HCT116 (cell line): Measurements from ENCODE around the gene DISP2. TPM values are rescaled to one million over a fixed set of nuclear protein-coding genes. Genes with fewer than 3 reads are reported as not detected.

Experiments
- ATAC-seq: fragments of 200-7000 bp; cut with Tn5 transposase; 2 replicates; pipeline ENCODE4 v1.9.1; 2020; ENCODE audit warnings: mild to moderate bottlenecking, moderate library complexity
- BruUV-seq: library from RNA; stranded (reverse); fragments of 400-500 nt; replicated peaks from 2 replicates; lab custom pipeline; 2021; lab: Mats Ljungman, UMichigan
- CTCF ChIA-PET: fragments of 300-600 bp; sonication (Branson Sonifier 250); formaldehyde crosslinking; loops from one replicate; lab custom pipeline; 2021; ENCODE audit warnings: antibody characterized with exemption; lab: Charles Lee
- POLR2A ChIA-PET: fragments of 300-600, 350-600 bp; sonication (Branson Sonifier 250); formaldehyde crosslinking; loops from one replicate; lab custom pipeline; 2021; ENCODE audit warnings: antibody characterized with exemption; lab: Charles Lee
- RAD21 ChIA-PET, 2 experiments: fragments of 300-600 bp; sonication (Branson Sonifier 250); formaldehyde crosslinking; loops; one replicate each; lab custom pipeline; 2023; ENCODE audit warnings: low total read pairs in 2 of 2; ENCODE audit not compliant: uncharacterized antibody in 2 of 2, unreplicated experiment in 2 of 2, low non-redundant PET in 1 of 2; lab: Charles Lee
- DNase-seq: peaks from one replicate; pipeline ENCODE4 v3.0.0-alpha.2; 2010; ENCODE audit warnings: low read depth, low spot score
- H2AFZ ChIP-seq: fragments of 200-600 bp; shearing (Covaris generic), sonication (generic); 2 replicates; pipeline ENCODE4 v1.6.1; 2017; ENCODE audit warnings: low read depth, mixed run types, mixed read lengths, antibody characterized with exemption, low read length; ENCODE audit not compliant: poor library complexity, severe bottlenecking
- H3K27ac ChIP-seq: 2 replicates; pipeline ENCODE4 v1.5.1; 2012; ENCODE audit warnings: low read depth, low read length
- H3K27me3 ChIP-seq: fragments of 200-600 bp; sonication (generic); 2 replicates; pipeline ENCODE4 v1.6.1; 2016; ENCODE audit warnings: mixed run types, low read length, mixed read lengths; ENCODE audit not compliant: insufficient read depth
- H3K36me3 ChIP-seq, 2 experiments: fragments of 200-500 bp in 1 of 2; fragments of 200-600 bp in 1 of 2; sonication (Bioruptor generic) in 1 of 2; sonication (generic) in 1 of 2; 2 replicates each; pipeline versions ENCODE4 v1.5.1 to v1.6.1; 2014 to 2016; ENCODE audit warnings: low read length in 2 of 2, inconsistent platforms in 1 of 2, mixed read lengths in 1 of 2, mixed run types in 1 of 2; ENCODE audit not compliant: insufficient read depth in 2 of 2, control insufficient read depth in 1 of 2
- H3K4me1 ChIP-seq, 2 experiments: fragments of 200-600 bp in 1 of 2; sonication (generic) in 1 of 2; 2 replicates each; pipeline versions ENCODE4 v1.5.1 to v1.6.1; 2012 to 2017; ENCODE audit warnings: low read length in 2 of 2, inconsistent platforms in 1 of 2, mild to moderate bottlenecking in 1 of 2, mixed read lengths in 1 of 2, mixed run types in 1 of 2, moderate library complexity in 1 of 2; ENCODE audit not compliant: insufficient read depth in 2 of 2, control insufficient read depth in 1 of 2
- H3K4me2 ChIP-seq: fragments of 200-600 bp; sonication (generic); 2 replicates; pipeline ENCODE4 v1.6.1; 2017; ENCODE audit warnings: mixed run types, low read length, mixed read lengths
- H3K4me3 ChIP-seq, 2 experiments: fragments of 200-600 bp in 1 of 2; sonication (generic) in 1 of 2; replicated peaks in 1 of 2; 2 replicates each; pipeline ENCODE4 v1.5.1; 2011 to 2016; ENCODE audit warnings: low read length in 2 of 2, control low read depth in 1 of 2, low read depth in 1 of 2, mild to moderate bottlenecking in 1 of 2, mixed read lengths in 1 of 2, mixed run types in 1 of 2
- H3K79me2 ChIP-seq: fragments of 200-600 bp; sonication (generic); 2 replicates; pipeline ENCODE4 v1.6.1; 2017; ENCODE audit warnings: mild to moderate bottlenecking, mixed run types, low read length, moderate library complexity, mixed read lengths; ENCODE audit not compliant: insufficient read depth
- H3K9ac ChIP-seq: fragments of 200-600 bp; sonication (generic); 2 replicates; pipeline ENCODE4 v1.6.1; 2016; ENCODE audit warnings: low read length, mixed read lengths
- H3K9me2 ChIP-seq: fragments of 200-600 bp; sonication (generic), shearing (Covaris generic); 2 replicates; pipeline ENCODE4 v1.6.1; 2017; ENCODE audit warnings: mixed run types, mild to moderate bottlenecking, moderate library complexity; ENCODE audit not compliant: insufficient read depth
- H3K9me3 ChIP-seq, 2 experiments: fragments of 200-500 bp in 1 of 2; fragments of 200-600 bp in 1 of 2; sonication (Bioruptor generic) in 1 of 2; sonication (generic) in 1 of 2; 2 replicates each; pipeline ENCODE4 v1.6.1; 2014 to 2017; ENCODE audit warnings: low read length in 2 of 2, mixed read lengths in 2 of 2, inconsistent platforms in 1 of 2, low read depth in 1 of 2, mild to moderate bottlenecking in 1 of 2, mixed run types in 1 of 2, moderate library complexity in 1 of 2; ENCODE audit not compliant: control insufficient read depth in 1 of 2, insufficient read depth in 1 of 2
- H4K20me1 ChIP-seq: fragments of 200-600 bp; sonication (generic), shearing (Covaris generic); 2 replicates; pipeline ENCODE4 v1.6.1; 2017; ENCODE audit warnings: mixed run types, mild to moderate bottlenecking, moderate library complexity; ENCODE audit not compliant: insufficient read depth
- CTCF ChIP-seq, 3 experiments: fragments of 200-600 bp in 1 of 3; sonication (generic) in 1 of 3; IDR thresholded peaks in 2 of 3; conservative IDR thresholded peaks in 1 of 3; 2 replicates each; pipeline ENCODE4 v1.5.1; 2012 to 2017; ENCODE audit warnings: low read depth in 2 of 3, low read length in 2 of 3, antibody characterized with exemption in 1 of 3, borderline replicate concordance in 1 of 3, control low read depth in 1 of 3, mild to moderate bottlenecking in 1 of 3, mixed read lengths in 1 of 3, mixed run types in 1 of 3, moderate library complexity in 1 of 3; ENCODE audit not compliant: insufficient read depth in 1 of 3
- ELF1 ChIP-seq: IDR thresholded peaks from 2 replicates; pipeline ENCODE4 v1.6.1; 2012; ENCODE audit warnings: low read depth, borderline replicate concordance
- FOSL1 ChIP-seq: IDR thresholded peaks from 2 replicates; pipeline ENCODE4 v1.6.1; 2012; ENCODE audit warnings: low read depth
- MAX ChIP-seq: IDR thresholded peaks from 2 replicates; pipeline ENCODE4 v1.6.1; 2012
- ZFX ChIP-seq: fragments of 450-650 bp; IDR thresholded peaks from 2 replicates; pipeline ENCODE4 v1.6.1; 2017
- ZNF274 ChIP-seq: fragments of 200-500 bp; sonication (Bioruptor generic); IDR thresholded peaks from 2 replicates; pipeline ENCODE4 v1.6.1; 2014; ENCODE audit warnings: mild to moderate bottlenecking, low read depth, low read length, inconsistent platforms
- intact Hi-C: fragments of 100-400 bp; cut with micrococcal nuclease; formaldehyde crosslinking; loops from 2 replicates; pipeline ENCODE4 v1.10.0; 2022
- total RNA-seq: library from RNA; stranded (reverse); gene quantifications from one replicate; pipeline ENCODE4 v1.2.1, GENCODE V29; 2021; ENCODE audit not compliant: unreplicated experiment

DISP2 gene
- total RNA-seq, 1 experiment from 2014 or later = 3.3 TPM

- TF ChIP-seq CTCF (IDR thresholded peaks at IDR 0.05 in 2 of 3, conservative IDR thresholded peaks at IDR 0.05 in 1 of 3; ENCODE audit: borderline replicate concordance in 1 of 3, insufficient read depth in 1 of 3, low read depth in 2 of 3, low read length in 2 of 3) = no peak
- TF ChIP-seq ZFX = no peak
Observed at GRCh38 chr15:40413036-40413435, 55.0 kb downstream of the DISP2 start (continued).

- DNase-seq = no peak
- TF ChIP-seq ZNF274 (no peak), ELF1 (no peak), FOSL1 (no peak), MAX (no peak), ZFX (no peak)
- no peaks in the 10 kb centered on the region for H3K9me2 ChIP-seq
- CTCF ChIA-PET = no interaction called here
- POLR2A ChIA-PET = interaction anchor here (1.5 kb wide), 1 partner anchor 9 kb away, joined by 5 read pairs; the partner anchor contains the start of gene IVD
- no peak overlapping the region for H3K4me3 ChIP-seq
- no peak overlapping the region for H2AFZ ChIP-seq
- no peak overlapping the region for H3K27ac ChIP-seq
- no peak for ATAC-seq
- no peak overlapping the region for H3K4me2 ChIP-seq
- peaks cover 38 to 55% of the 10 kb centered on the region in 2 experiments for H3K36me3 ChIP-seq
- RAD21 ChIA-PET = no interaction called here
- H3K27me3 ChIP-seq = no peaks in the 10 kb centered on the region
- intact Hi-C loops = no loop called here
- no TSS peak for BruUV-seq
- H3K9me3 ChIP-seq = no peaks in the 10 kb centered on the region
- peaks cover 0 to under 1% of the 10 kb centered on the region in 2 experiments; a peak in 1 of 4 replicates for H3K4me1 ChIP-seq
- H4K20me1 ChIP-seq = no peaks in the 10 kb centered on the region
- no peaks in the 10 kb centered on the region for H3K79me2 ChIP-seq
- no peak overlapping the region for H3K9ac ChIP-seq
Observed at GRCh38 chr15:40414816-40415215, 56.8 kb downstream of the DISP2 start.
